ENCODE results near the gene HPSE.

DNA sequence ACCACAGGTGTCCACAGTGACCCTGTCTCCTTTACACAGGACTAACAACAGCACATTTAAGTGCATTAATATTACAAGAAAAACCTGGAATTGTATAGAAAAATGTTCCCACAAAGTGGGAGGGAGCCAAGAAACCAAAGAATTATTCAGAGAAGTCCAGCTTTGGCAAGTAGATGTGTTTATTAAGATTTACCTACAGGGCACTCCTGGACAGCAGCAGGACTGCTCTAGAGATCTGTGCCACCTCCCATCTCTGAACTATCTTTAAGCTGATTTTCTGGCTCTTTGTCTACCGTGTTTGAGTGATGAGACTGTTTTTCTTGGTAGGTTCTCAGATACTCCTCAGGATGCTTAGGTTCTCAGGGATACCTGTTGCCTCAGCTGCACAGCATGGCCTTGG lies 38.3 kb upstream of the HPSE start:
- TF ChIP-seq POLR2AphosphoS5 (IDR thresholded peaks at IDR 0.05) (no peak), POLR2A (IDR thresholded peaks at IDR 0.05) (no peak)
- TF ChIP-seq, protein P1, sequence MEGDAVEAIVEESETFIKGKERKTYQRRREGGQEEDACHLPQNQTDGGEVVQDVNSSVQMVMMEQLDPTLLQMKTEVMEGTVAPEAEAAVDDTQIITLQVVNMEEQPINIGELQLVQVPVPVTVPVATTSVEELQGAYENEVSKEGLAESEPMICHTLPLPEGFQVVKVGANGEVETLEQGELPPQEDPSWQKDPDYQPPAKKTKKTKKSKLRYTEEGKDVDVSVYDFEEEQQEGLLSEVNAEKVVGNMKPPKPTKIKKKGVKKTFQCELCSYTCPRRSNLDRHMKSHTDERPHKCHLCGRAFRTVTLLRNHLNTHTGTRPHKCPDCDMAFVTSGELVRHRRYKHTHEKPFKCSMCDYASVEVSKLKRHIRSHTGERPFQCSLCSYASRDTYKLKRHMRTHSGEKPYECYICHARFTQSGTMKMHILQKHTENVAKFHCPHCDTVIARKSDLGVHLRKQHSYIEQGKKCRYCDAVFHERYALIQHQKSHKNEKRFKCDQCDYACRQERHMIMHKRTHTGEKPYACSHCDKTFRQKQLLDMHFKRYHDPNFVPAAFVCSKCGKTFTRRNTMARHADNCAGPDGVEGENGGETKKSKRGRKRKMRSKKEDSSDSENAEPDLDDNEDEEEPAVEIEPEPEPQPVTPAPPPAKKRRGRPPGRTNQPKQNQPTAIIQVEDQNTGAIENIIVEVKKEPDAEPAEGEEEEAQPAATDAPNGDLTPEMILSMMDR (IDR thresholded peaks at IDR 0.05): no peak

Measured in stomach (tissue), 4 donors.